ENCODE data around the gene USH1C.

DNA sequence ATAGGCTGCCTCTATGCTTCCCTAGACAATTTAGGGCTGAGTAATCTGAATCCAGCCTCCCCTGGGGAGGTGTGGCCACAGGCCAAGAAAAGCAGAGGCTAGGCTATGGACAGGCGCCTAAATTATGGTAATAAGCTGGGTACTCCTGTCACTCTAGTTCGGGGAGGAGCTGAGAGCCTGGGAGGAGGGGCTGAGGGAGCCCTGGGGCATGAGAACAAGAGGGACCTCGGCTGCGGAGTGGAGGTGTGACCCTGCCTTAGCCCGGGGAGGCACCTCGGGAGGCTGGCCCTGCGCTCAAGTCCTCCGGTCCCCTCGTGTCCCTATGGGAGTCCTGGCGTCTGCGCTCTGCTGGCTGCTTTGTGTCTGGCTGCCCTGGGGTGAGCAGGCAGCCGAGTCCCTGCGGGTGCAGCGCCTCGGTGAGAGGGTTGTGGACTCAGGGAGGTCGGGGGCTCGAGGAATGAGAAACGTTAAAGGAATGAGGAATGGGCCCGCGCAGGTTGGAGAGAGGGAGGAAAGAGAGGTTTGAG, 2.9 kb upstream of the USH1C start, which contains the start of gene OTOG:
- TF ChIP-seq, protein P1, sequence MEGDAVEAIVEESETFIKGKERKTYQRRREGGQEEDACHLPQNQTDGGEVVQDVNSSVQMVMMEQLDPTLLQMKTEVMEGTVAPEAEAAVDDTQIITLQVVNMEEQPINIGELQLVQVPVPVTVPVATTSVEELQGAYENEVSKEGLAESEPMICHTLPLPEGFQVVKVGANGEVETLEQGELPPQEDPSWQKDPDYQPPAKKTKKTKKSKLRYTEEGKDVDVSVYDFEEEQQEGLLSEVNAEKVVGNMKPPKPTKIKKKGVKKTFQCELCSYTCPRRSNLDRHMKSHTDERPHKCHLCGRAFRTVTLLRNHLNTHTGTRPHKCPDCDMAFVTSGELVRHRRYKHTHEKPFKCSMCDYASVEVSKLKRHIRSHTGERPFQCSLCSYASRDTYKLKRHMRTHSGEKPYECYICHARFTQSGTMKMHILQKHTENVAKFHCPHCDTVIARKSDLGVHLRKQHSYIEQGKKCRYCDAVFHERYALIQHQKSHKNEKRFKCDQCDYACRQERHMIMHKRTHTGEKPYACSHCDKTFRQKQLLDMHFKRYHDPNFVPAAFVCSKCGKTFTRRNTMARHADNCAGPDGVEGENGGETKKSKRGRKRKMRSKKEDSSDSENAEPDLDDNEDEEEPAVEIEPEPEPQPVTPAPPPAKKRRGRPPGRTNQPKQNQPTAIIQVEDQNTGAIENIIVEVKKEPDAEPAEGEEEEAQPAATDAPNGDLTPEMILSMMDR (IDR thresholded peaks at IDR 0.05), result no peak
- TF ChIP-seq EP300 (IDR thresholded peaks at IDR 0.05) (no peak), POLR2A (IDR thresholded peaks at IDR 0.05; ENCODE audit: low read depth) (no peak), POLR2AphosphoS5 (IDR thresholded peaks at IDR 0.05) (no peak)
